Transverse colon (tissue), 4 donors: ENCODE measurements around the gene RBM8A. TPM values are rescaled to one million over a fixed set of nuclear protein-coding genes. Genes with fewer than 3 reads are reported as not detected.

ENCODE experiments used
- DNase-seq: peaks from one replicate; pipeline ENCODE4 v3.0.0-alpha.2; 2019
- H3K27ac ChIP-seq, 4 donors: fragments of 200-600 bp; sonication (generic); 2 replicates each; pipeline ENCODE4 v1.5.1; 2016 to 2018; ENCODE audit warnings: inconsistent platforms in 4 of 4
- H3K27me3 ChIP-seq: fragments of 200-600 bp; sonication (generic); 2 replicates; pipeline ENCODE4 v1.5.1; 2017; ENCODE audit warnings: inconsistent platforms
- H3K36me3 ChIP-seq, 4 donors: fragments of 200-600 bp; sonication (generic); 2 replicates each; pipeline ENCODE4 v1.5.1; 2017 to 2019; ENCODE audit warnings: inconsistent platforms in 4 of 4
- H3K4me1 ChIP-seq, 4 donors: fragments of 200-600 bp; sonication (generic); 2 replicates each; pipeline ENCODE4 v1.5.1; 2017 to 2020; ENCODE audit warnings: inconsistent platforms in 4 of 4
- H3K4me3 ChIP-seq, 4 donors: fragments of 200-600 bp; sonication (generic); 1 replicate in 1 of 4; 2 replicates in 3 of 4; pipeline versions ENCODE4 v1.5.1 to v1.6.1; 2017 to 2019; ENCODE audit warnings: inconsistent platforms in 4 of 4
- H3K9me3 ChIP-seq, 2 donors: fragments of 200-600 bp; sonication (generic); 2 replicates each; pipeline ENCODE4 v1.5.1; 2017 to 2019; ENCODE audit warnings: inconsistent platforms in 2 of 2
- CTCF ChIP-seq, 5 experiments: fragments of 200-600 bp in 3 of 5; fragments of 450-650 bp in 2 of 5; sonication (generic) in 3 of 5; IDR thresholded peaks; 1 replicate in 2 of 5; 2 replicates in 3 of 5; pipeline ENCODE4 v1.5.1; 2016 to 2017; ENCODE audit warnings: antibody characterized with exemption in 5 of 5, inconsistent platforms in 3 of 5, mild to moderate bottlenecking in 2 of 5, moderate library complexity in 1 of 5
- EP300 ChIP-seq: sonication (generic); formaldehyde crosslinking; IDR thresholded peaks from one replicate; pipeline ENCODE4 v1.6.1; 2017; ENCODE audit warnings: antibody characterized with exemption, low read depth
- POLR2A ChIP-seq: fragments of 450-650 bp; IDR thresholded peaks from one replicate; pipeline ENCODE4 v1.6.1; 2016; ENCODE audit warnings: antibody characterized with exemption, mild to moderate bottlenecking, moderate library complexity
- POLR2AphosphoS5 ChIP-seq, 3 donors: sonication (generic); formaldehyde crosslinking; IDR thresholded peaks; one replicate each; pipeline ENCODE4 v1.6.1; 2016; ENCODE audit warnings: antibody characterized with exemption in 3 of 3
- WGBS, 2 donors: methylation state at CpG; one replicate each; pipeline ENCODE4 v1.1.5; 2018; ENCODE audit warnings: low coverage in 1 of 2; 5-methylcytosine and 5-hydroxymethylcytosine counted together
- in situ Hi-C, 4 donors: fragments of 200-750 bp; cut with MboI; loops; one replicate each; pipeline versions ENCODE4 v1.15.0 to v1.15.1; 2017; ENCODE audit warnings: low sequenced_read_pairs in 3 of 4, low pct_ligation_motif_present in 1 of 4, low pct_unique_long_range_greater_than_20kb in 1 of 4
- intact Hi-C: fragments of 100-400 bp; cut with DNase I; formaldehyde crosslinking; loops from one replicate; pipeline ENCODE4 v1.15.1; 2023; ENCODE audit warnings: low total_unique reads
- total RNA-seq, 4 donors: library from RNA; depleted of rRNA; stranded (reverse); fragments of >200 nt; gene quantifications; one replicate each; pipeline ENCODE4 v1.1.0, GENCODE V29; 2016

Gene RBM8A
- total RNA-seq, 4 donors from 2014 or later = 23.6 to 122 (median 99.1) TPM

- DNase-seq = no peak
- in situ Hi-C loops = no loop called here
- intact Hi-C loops = no loop called here
- H3K27me3 ChIP-seq = peaks cover 16% of the 10 kb centered on the region
- peaks cover 12 to 58% (median 33%) of the 10 kb centered on the region in 4 donors for H3K4me1 ChIP-seq
- H3K9me3 ChIP-seq = no peaks in the 10 kb centered on the region
- peak overlapping the region in 1 of 4 donors; percentile 64 for H3K4me3 ChIP-seq
- WGBS, 2 donors = 59 to 80% methylated on average over 2 of the region's 2 CpGs
- peak overlapping the region; percentile 86 to 96 (median 92) for H3K27ac ChIP-seq
- H3K36me3 ChIP-seq = no peaks in the 10 kb centered on the region
- TF ChIP-seq POLR2AphosphoS5 (IDR thresholded peaks at IDR 0.05) (no peak), POLR2A (no peak), CTCF (IDR thresholded peaks at IDR 0.05) (no peak), EP300 (no peak)
These were observed 28.2 kb upstream of the RBM8A start for GRCh38 chr1:145955436-145955835.

- TF ChIP-seq EP300 (no peak), POLR2AphosphoS5 (IDR thresholded peaks at IDR 0.05) (no peak), POLR2A (no peak), CTCF (IDR thresholded peaks at IDR 0.05) (no peak)
- H3K27ac ChIP-seq = no peak overlapping the region
- intact Hi-C loops = no loop called here
- no peak overlapping the region for H3K4me3 ChIP-seq
- H3K4me1 ChIP-seq = peaks cover 12 to 49% (median 32%) of the 10 kb centered on the region in 4 donors
- WGBS, 2 donors = 51 to 63% methylated on average over 2 to 6 of the region's 6 CpGs
- in situ Hi-C loops = no loop called here
- no peaks in the 10 kb centered on the region for H3K9me3 ChIP-seq
- no peak for DNase-seq
- peaks cover under 1% of the 10 kb centered on the region for H3K27me3 ChIP-seq
- H3K36me3 ChIP-seq = no peaks in the 10 kb centered on the region
These were observed 26.6 kb upstream of the RBM8A start for GRCh38 chr1:145953861-145954260.

GRCh38 chr1:145952903-145953302 is 25.6 kb upstream of the RBM8A start:
- in situ Hi-C loops (no loop called here), intact Hi-C loops (no loop called here)
- Histone ChIP-seq H3K9me3 (no peaks in the 10 kb centered on the region), H3K27me3 (no peaks in the 10 kb centered on the region), H3K4me3 (no peak overlapping the region), H3K4me1 (peaks cover 7 to 42% (median 26%) of the 10 kb centered on the region in 4 donors), H3K36me3 (no peaks in the 10 kb centered on the region), H3K27ac (no peak overlapping the region)
- WGBS, 2 donors = 100% methylated on average over 3 of the region's 3 CpGs
- TF ChIP-seq CTCF (IDR thresholded peaks at IDR 0.05) (no peak), POLR2A (no peak), POLR2AphosphoS5 (IDR thresholded peaks at IDR 0.05) (no peak), EP300 (no peak)
- no peak for DNase-seq

GRCh38 chr1:145951526-145951925 is 24.2 kb upstream of the RBM8A start:
- TF ChIP-seq POLR2AphosphoS5 (IDR thresholded peaks at IDR 0.05) = no peak
- no peak for TF ChIP-seq EP300
- no peak for TF ChIP-seq POLR2A
- TF ChIP-seq CTCF (IDR thresholded peaks at IDR 0.05) = no peak
- no peaks in the 10 kb centered on the region for H3K27me3 ChIP-seq
- H3K4me1 ChIP-seq = peaks cover 7 to 34% (median 24%) of the 10 kb centered on the region in 4 donors
- intact Hi-C loops (no loop called here), in situ Hi-C loops (no loop called here)
- H3K9me3 ChIP-seq = no peaks in the 10 kb centered on the region
- no peak for DNase-seq
- no peak overlapping the region for H3K4me3 ChIP-seq
- 94% methylated on average over 1 of the region's 1 CpG; no CpG with 5 or more reads in 1 of the 2 donors for WGBS, 2 donors
- no peaks in the 10 kb centered on the region for H3K36me3 ChIP-seq
- no peak overlapping the region for H3K27ac ChIP-seq
